HG03097 (cell line): ENCODE results near the gene QRICH1.

Experiments
- ATAC-seq: cut with Tn5 transposase; IDR thresholded peaks from one replicate; pipeline ENCODE4 v1.9.1; 2021; ENCODE audit not compliant: unreplicated experiment, low FRiP score

QRICH1 gene

DNA sequence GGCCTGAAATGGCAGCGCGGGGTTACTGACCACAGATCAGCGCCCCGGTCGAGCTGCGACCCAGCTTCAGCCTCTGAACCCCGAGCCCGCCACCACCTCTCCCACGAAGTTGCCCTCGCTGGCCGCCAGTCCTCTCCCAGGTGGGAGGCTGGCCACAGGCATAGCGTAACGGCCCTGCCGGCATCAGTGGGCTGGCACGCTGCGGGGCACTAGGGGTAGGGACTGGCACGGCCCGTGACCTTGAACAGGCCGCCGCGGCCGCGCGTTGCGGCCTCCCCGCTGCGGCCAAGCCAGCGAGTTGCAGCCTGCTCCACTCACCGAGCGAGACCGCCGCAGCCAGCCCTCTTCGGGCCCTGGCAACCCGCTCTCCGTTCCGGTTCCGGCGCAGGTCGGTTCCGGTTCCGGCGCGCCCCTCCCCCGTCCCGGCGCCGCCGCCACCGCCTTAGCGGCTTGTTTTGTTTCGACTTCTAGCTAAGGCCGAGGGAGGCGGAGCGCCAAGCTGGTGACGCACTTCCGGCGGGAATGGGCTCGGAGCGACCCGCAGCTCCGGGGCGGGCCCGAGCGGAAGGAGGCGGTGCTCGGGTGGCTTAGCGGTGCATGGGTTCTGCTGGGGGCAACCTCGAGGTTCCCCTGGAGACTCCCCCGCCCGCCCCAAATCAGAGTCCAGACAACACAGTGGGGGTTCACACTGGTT lies 26.7 kb upstream of the QRICH1 start, which contains the start of gene USP19:
USP19 (minus strand) TSS at position 386 of the 694 bp plus-strand sequence. CDS start 1,678 bp downstream, outside the sequence.
- peak; percentile 68 for ATAC-seq

DNA sequence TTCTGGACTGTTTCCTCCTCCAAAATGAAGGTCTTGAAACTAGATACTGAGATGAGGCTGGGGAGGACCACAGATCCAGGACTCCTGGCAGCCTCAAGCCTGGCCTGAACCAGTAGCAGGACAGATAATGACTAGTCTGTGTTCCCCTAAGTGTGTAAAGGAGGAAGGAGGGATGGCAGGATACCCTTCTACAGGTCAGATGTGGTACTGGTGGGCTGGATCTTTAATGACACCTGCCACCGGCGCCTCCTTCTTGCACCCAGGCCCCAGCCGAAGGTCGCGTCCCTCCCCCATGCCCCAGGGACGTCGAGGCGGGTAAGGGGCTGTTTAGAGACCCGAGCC lies 26.2 kb upstream of the QRICH1 start:
- peak; percentile 3 for ATAC-seq

DNA sequence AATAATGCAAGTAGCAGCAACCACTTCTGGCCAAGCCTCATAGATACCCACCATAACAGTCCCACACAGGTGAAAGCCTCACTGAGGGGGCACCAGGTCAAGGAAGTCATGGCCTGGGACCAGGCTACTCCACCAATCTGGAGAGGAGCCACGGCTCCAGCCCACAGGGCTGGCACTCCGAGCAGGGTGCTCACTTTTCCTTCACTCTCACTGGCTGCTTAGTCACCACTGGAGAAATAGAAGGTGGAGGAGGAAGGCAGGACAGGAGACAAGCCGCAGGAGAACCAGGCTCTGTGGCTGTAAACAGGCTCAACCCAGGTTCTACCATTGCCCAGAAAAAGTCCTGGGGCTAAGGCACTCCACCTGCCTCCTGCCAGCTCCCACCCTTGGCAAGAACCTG lies 25.6 kb upstream of the QRICH1 start:
- ATAC-seq, result no peak

DNA sequence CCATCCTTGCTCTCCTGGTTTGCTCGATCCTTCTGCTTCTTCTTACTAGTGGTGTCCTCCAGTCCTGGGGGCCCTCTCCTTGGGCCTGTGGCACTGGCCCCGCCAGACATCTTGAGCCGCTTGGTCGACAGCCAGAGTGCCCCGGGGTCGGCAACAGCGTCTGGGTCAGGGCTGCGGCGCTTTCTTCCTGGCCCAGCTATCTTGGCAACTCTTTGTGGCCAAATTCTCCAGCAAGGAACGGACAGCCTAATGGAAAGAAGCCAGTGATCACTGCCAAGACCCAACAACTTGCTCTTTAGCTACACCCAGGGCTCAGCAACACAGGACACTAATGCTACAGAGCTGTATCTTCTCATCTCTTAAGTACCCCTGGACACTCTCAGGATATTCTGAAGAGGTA lies 25.2 kb upstream of the QRICH1 start:
- no peak for ATAC-seq

DNA sequence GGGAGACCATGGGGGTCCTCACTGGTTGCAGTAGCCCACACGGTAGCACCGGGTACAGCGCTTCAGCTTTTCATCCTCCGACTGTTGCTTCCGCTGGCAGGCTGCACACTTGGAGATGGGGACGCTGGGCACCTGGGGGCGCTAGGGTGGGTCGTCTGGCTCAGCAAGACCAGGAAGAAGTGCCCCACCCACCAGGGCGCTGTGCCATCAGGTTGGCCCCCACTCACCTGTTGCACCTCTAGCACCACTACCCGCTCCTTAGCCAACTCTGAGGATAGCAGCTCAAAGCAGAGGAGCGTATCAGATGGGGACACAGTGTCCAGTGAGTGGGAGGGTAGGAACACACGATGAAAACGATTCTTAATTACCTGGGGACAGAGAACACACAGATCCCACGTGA lies 18.4 kb upstream of the QRICH1 start:
- ATAC-seq, result no peak

DNA sequence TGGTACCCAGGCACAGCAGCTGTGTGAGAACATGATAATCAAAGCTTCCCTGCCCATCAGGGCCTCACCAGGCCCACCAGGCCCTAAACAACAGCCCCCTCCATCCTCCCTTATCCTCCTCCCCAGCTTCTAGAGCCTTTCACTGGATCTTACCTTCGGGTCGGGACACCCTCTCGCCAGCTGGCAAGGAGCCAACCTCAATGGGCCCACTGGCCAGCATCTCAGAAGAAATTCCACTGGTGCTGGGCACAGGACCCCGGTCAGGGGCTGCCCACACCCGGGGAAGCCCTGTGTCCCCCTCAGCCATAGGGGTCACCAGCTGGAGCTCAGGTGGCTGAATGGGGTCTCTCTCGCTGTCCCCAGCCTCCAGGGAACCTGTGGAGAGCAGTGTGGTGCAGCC lies 17.5 kb upstream of the QRICH1 start:
- ATAC-seq, result no peak

DNA sequence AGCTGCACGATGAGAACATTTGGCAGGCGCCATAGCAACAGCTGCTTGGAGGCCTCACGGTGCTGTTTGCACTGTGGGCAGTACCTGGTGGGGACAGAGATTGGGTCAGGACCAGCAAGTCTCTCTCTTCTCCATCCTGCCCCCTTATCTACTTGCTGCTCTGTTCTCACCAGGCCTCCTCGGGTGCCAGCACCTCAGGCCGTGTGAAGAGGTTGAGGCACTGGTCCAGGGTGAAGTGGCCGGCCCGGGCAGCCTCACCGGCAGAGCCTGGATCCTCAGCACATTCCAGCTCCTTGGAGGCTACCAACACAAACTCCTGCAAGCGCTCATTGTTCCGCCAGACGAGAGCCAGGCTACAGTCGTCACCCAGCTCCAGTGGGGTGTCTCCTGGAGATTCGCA lies 16.9 kb upstream of the QRICH1 start:
- no peak for ATAC-seq

DNA sequence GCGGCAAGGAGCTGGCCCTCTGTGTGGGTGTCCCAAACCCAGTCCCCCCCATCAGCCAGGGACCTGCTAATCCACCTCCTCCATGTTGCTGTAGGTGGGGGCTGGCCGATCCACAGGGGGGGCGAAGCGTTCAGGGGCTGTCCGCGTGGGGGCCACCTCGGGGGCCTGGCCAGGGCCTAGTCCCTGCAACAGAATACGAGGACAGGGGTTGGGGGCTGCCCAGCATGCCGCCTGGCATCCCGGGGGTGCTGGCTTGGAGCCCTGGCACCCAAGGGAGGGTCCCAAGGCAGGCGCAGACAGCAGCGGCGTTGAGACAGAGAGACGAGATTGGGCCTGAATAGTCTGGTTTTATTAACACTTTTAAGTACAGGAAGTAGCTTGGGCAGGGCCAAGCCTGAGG lies 14.5 kb upstream of the QRICH1 start:
- no peak for ATAC-seq

DNA sequence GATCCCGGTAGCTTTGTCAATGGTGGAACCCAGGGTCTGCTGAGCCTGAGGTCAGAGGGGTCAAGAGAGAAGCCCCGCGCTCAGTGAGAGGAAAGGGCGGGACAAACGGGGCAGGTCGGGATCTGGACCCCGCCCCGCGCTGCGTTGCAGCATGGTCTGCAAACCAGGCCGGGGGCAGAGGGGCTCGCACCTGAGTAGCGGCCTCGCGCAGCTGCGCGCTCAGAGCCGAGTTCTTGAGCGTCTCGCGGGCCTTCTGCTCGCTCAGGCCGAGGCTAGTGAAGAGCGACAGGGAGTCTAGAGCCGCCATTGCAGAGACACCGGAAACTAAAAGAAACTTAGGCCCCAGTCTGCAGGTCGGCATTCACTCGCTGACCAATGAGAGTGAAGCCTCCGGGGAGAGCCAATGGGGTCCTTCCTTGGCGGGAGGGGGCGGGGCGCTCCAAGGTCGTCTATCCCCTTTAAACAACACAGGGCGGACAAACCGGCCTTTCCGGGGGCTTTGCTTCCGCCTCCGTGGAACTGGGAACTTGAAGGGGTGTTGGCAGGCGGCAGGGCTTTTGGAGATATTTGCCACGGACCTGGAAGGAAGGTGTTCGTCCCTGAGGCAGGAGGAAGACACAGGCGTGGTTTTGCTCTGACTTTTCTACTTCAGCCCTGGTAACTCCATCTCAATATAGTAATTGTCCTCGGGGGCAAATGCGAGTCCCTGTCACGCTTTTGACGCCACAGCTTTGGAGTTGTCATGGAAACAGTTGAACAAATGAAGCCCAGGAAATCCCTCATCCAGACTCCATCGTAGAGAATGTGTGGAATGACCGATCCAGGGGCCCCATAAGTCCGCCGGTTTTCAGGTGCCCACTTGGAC lies 10.8 kb upstream of the QRICH1 start, which contains the start of gene QARS1:
QARS1 (minus strand) TSS at position 331 of the 865 bp plus-strand sequence; CDS start at position 307, 24 bp downstream.
- peak; percentile 58 for ATAC-seq

DNA sequence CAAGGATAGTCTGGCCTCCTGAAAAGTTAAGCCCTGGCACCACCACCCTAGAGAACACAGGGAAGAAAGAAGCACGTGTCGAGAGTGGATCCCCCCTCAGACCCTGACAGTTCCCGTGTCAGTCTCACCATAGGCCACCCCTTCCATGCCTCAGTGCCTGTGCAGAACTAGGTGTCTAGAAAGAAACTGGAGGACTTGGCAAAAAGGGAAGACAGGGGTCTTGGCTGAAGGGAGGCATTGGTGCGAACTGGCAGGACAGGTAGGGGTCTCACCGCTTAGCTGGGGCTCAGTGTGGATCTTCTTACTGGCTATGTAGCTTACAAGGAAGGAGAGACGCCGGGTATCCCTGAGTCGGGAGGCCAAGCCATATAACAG lies 10.2 kb upstream of the QRICH1 start:
- no peak for ATAC-seq

DNA sequence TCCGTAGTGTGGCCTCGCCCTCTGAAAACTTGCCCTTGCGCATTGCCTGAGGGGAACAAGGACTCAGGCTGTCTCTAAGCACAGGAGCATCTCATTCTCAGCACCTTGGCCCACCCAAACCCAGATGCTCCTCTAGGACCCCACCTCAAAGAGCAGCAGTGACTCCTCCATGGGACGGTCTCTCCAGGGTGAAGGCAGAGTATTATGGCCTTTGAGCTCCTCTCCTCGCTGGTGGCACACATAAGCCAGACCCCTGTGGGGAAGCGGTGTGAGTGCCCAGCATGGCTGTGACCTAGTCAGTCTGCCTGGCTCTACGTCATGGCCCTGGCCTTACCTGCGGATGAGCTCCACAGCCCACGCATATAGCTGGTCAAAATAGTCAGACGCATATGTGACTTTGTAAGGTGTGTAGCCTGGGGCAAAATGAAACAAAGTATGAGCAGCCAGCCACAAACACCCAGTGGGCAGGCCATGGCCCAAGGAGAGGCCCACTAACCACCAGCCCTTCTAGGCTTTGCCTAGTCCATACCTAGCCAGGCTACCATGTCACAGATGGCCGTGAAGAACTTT lies 6.3 kb upstream of the QRICH1 start:
- no peak for ATAC-seq

DNA sequence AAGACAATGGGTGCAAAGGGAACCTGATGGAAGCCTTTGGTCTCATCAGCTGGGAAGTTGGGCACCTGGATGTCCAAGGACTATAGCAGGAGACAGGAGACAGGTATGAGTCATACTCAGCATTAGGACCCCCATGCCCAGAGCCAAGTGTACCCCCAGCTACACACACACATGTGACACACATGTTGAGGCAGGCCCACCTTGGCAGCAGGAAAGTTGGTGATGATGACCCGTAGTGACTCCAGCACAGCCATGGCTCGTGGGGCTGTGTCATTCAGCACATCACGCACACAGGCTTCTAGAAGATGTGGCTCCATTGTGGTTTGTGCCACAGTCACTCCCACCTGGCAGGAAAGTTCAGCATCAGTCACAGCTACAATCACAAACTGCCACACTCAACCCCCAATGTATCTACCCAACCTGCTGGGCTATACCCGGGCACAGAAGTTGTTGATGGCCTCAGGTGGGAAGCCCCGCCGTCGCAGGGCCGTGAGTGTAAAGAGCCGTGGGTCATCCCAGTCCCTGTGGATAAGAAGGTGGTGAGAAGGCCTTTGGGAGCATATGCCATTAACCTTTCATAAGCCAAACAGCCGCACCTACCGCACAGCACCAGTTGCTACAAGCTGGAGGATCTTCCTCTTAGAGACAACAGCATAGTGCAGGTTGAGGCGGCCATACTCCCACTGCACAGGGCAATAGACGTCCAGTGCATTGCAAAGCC lies 5.2 kb upstream of the QRICH1 start:
- ATAC-seq, result no peak

DNA sequence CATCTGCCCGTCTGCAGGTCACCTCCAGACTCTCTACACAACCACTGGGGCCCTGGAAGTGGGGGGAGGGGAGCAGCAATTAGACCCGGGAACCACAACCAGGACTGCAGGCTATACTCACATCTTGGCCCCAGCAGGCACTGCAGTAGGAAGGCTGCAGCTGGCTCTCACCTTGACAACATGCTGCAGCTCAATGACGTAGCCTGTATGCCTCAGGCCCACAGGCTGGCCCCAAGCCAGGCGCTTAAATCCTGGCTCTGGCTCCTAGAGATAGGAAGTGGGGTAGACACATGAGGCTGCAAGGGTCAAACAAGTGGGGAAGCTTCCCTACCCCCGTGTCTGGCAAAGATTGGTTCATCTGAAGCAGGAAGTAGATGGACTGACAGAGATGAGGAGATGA lies 4.6 kb upstream of the QRICH1 start:
- no peak for ATAC-seq

DNA sequence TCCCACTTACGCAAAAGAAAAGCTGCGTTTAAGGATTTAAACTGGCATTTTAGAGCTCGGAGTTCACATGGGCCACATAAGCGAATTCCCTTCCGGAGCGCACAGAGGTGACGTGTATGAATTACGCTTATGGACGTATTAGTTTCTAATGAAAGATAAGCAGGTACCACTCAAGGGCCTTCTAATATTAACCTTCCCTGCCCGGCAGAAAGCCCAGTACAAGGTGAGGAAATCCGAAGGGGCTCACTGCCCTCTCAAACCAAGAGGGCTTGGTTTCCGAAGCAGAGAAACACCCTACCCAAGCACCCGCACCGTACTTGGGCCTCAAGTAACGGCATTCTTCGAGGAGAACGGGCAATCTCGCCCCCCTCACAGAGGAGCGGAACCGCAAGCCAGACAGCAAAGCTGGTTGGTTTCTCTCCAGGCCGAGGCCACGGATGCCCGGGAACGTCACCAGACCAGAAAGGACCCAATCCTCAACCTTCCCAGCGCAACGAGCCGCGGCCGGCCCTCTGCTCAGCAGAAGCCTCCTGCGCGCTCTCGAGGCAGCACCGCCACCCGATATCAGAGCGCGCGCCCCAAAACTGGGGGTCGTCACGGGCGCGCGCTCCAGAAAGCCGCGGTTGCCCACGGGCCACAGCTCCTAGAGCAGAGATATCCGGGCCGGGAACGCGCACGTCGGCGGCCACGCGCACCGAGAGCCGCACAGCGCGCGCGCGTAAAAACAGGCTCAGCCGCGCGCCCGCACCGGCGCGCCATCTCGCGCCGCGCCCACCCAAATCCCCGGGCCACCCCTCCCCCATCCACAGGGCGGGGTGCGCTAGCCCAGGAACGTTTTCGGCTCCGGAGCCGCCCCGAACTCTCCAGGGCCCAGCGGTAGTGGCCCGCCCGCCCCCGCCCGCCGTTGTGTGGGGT lies 676 bp downstream of the QRICH1 start:
- peak; percentile 30 for ATAC-seq

DNA sequence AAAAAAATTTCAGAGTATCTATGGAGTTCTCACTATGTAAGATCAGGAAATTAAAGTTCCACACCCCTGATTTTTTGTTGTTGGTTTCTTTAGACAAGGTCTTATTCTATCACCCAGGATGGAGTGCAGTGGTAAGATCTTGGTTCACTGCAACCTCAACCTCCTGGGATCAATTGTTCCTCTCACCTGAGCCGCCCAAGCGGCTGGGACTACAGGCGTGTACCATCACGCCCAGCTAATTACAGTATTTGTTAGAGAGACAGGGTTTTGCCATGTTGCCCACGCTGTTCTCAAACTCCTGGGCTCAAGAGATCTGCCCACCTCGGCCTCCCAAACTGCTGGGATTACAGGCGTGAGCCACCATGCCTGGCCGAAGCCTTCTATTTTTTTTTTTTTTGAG lies 12.4 kb downstream of the QRICH1 start:
- no peak for ATAC-seq

DNA sequence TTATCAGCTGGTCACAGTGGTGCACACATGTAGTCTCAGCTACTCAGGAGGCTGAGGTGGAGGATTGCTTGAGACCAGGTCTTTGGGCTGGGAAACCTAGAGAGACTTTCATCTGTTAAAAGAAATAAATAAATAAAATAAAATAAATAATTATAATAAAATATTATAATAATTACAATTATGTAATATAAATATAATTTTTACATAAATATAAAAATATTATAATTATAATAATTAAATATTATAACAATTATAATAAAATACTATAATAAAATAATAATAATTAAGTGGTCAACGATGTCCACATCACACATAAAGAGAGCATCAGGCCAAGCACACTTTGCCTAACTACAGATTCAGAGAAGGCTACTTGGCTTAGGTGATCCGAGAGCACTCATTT lies 14.6 kb downstream of the QRICH1 start:
- ATAC-seq, result no peak

DNA sequence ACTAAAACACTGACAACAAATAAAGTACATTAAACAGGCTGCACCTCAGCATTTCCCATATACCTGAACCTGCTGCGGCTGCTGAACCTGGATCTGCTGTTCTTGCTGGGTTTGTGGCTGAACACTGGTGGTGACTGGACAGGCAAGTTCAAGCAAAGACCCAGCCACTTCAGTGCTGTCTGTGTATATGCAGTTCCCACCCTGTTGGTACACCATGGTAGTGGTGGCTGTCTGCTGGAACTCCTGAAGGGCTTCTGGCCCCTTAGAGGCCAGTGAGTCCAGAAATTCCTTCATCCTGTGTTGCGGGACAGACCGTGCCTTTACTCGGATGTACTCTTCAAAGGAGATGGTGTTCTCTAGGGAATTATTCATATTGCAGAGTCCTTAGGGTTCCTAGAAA lies 17.2 kb downstream of the QRICH1 start:
- ATAC-seq, result no peak

DNA sequence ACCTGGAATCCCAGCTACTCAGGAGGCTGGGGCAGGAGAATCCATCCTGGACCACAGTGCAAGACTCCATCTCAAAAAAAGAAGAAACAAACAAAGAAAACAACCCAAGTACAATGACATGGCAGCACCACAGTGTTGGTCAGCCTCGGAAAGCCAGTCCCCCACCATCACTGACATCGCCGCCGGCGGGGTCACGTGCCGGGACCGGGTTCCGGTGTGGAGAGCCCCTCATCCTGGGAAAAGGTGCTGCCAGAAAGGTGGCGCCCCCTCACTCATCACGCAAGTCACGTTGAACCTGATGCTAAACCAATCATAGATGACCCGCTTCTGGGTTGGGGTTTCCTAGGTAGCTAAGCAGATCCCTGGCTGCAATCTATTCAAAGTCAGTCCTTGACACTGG lies 17.8 kb downstream of the QRICH1 start:
- no peak for ATAC-seq

DNA sequence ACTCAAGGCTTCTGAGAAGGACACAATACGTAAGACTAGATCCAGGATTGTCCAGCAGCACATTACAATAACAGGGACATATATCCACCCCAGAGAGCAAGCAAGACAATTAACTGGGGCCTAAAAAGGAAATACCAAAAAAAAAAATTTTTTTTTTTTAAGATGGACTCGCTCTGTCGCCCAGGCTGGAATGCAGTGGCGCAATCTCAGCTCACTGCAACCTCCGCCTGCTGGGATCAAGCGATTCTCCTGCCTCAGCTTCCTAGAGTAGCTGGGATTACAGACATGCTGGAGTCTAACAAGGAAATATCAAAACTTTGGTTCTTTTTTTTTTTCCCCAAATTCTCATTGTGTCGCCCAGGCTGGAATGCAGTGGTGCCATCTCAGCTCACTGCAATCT lies 35.9 kb downstream of the QRICH1 start:
- ATAC-seq, result no peak

DNA sequence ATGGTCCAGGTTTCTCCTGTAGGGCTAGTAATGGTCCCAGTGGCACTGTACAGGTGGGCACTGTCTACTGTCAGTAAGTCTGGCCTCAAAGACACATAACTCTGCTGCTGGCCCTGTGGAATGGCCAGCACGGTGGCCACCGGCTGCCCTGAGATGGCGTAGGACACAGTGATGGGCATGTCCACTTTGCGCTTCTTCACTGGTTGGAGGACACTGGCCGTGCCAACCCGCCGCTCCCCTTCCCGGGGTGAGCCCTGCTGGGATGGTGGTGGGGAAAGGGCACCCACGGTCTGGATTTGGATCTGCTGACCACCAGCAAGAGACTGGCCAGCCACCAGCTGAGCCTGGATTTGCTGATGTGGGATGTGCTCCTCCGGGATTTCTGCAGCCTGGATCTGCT lies 36.6 kb downstream of the QRICH1 start:
- no peak for ATAC-seq
